ENCODE results near the gene FSTL1. TPM values are rescaled to one million over a fixed set of nuclear protein-coding genes. Genes with fewer than 3 reads are reported as not detected.

Gene FSTL1
- total RNA-seq, 1 experiment from 2014 or later = 20.7 TPM

- ChIA-PET RAD21 (ENCODE audit: low non-redundant PET in 1 of 2, low total read pairs in 2 of 2, uncharacterized antibody in 2 of 2, unreplicated experiment in 2 of 2) (no interaction called here), POLR2A (no interaction called here), CTCF (no interaction called here)
- H3K36me3 ChIP-seq (ENCODE audit: control insufficient read depth in 1 of 2, insufficient read depth in 2 of 2, low read length in 2 of 2) = no peaks in the 10 kb centered on the region
- peaks cover 0 to 11% of the 10 kb centered on the region in 2 experiments; a peak in 1 of 4 replicates for H3K4me1 ChIP-seq (ENCODE audit: control insufficient read depth in 1 of 2, insufficient read depth in 2 of 2, low read length in 2 of 2)
- no peak for TF ChIP-seq FOSL1 (IDR thresholded peaks at IDR 0.05; ENCODE audit: low read depth)
- TF ChIP-seq, protein P1, sequence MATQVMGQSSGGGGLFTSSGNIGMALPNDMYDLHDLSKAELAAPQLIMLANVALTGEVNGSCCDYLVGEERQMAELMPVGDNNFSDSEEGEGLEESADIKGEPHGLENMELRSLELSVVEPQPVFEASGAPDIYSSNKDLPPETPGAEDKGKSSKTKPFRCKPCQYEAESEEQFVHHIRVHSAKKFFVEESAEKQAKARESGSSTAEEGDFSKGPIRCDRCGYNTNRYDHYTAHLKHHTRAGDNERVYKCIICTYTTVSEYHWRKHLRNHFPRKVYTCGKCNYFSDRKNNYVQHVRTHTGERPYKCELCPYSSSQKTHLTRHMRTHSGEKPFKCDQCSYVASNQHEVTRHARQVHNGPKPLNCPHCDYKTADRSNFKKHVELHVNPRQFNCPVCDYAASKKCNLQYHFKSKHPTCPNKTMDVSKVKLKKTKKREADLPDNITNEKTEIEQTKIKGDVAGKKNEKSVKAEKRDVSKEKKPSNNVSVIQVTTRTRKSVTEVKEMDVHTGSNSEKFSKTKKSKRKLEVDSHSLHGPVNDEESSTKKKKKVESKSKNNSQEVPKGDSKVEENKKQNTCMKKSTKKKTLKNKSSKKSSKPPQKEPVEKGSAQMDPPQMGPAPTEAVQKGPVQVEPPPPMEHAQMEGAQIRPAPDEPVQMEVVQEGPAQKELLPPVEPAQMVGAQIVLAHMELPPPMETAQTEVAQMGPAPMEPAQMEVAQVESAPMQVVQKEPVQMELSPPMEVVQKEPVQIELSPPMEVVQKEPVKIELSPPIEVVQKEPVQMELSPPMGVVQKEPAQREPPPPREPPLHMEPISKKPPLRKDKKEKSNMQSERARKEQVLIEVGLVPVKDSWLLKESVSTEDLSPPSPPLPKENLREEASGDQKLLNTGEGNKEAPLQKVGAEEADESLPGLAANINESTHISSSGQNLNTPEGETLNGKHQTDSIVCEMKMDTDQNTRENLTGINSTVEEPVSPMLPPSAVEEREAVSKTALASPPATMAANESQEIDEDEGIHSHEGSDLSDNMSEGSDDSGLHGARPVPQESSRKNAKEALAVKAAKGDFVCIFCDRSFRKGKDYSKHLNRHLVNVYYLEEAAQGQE (IDR thresholded peaks at IDR 0.05; ENCODE audit: low read depth) = no peak
- no peak overlapping the region for H3K9ac ChIP-seq (ENCODE audit: low read length)
- no peaks in the 10 kb centered on the region for H3K27me3 ChIP-seq (ENCODE audit: insufficient read depth, low read length)
- no peaks in the 10 kb centered on the region for H4K20me1 ChIP-seq (ENCODE audit: insufficient read depth)
- H3K27ac ChIP-seq (ENCODE audit: low read depth, low read length) = no peak overlapping the region
- DNase-seq (ENCODE audit: low read depth, low spot score) (no peak), ATAC-seq (no peak)
- intact Hi-C loops (cut with micrococcal nuclease) = no loop called here
- no peaks in the 10 kb centered on the region for H3K9me2 ChIP-seq (ENCODE audit: insufficient read depth)
- no peaks in the 10 kb centered on the region for H3K79me2 ChIP-seq (ENCODE audit: insufficient read depth, low read length)
- H3K4me2 ChIP-seq (ENCODE audit: low read length) = no peak overlapping the region
- no peak overlapping the region for H3K4me3 ChIP-seq (replicated peaks in 1 of 2; ENCODE audit: low read depth in 1 of 2, low read length in 2 of 2)
- H3K9me3 ChIP-seq (ENCODE audit: control insufficient read depth in 1 of 2, insufficient read depth in 1 of 2, low read depth in 1 of 2, low read length in 2 of 2) = peaks cover 5 to 6% of the 10 kb centered on the region in 2 experiments; a peak in 1 of 4 replicates
- no TSS peak for BruUV-seq (replicated peaks)
- H2AFZ ChIP-seq (ENCODE audit: low read depth, low read length, poor library complexity, severe bottlenecking) = no peak overlapping the region
Measured at GRCh38 chr3:120497818-120498217, 47.0 kb upstream of the FSTL1 start.

GRCh38 chr3:120497336-120497735 lies 46.5 kb upstream of the FSTL1 start:
- ATAC-seq (no peak), DNase-seq (ENCODE audit: low read depth, low spot score) (no peak)
- Histone ChIP-seq H2AFZ (ENCODE audit: low read depth, low read length, poor library complexity, severe bottlenecking) (no peak overlapping the region), H3K9me3 (ENCODE audit: control insufficient read depth in 1 of 2, insufficient read depth in 1 of 2, low read depth in 1 of 2, low read length in 2 of 2) (peaks cover 5 to 6% of the 10 kb centered on the region in 2 experiments; a peak in 1 of 4 replicates), H3K27me3 (ENCODE audit: insufficient read depth, low read length) (no peaks in the 10 kb centered on the region), H3K27ac (ENCODE audit: low read depth, low read length) (no peak overlapping the region), H4K20me1 (ENCODE audit: insufficient read depth) (no peaks in the 10 kb centered on the region), H3K4me2 (ENCODE audit: low read length) (no peak overlapping the region), H3K4me3 (replicated peaks in 1 of 2; ENCODE audit: low read depth in 1 of 2, low read length in 2 of 2) (no peak overlapping the region), H3K4me1 (ENCODE audit: control insufficient read depth in 1 of 2, insufficient read depth in 2 of 2, low read length in 2 of 2) (peaks cover 0 to 11% of the 10 kb centered on the region in 2 experiments; a peak in 1 of 4 replicates), H3K36me3 (ENCODE audit: control insufficient read depth in 1 of 2, insufficient read depth in 2 of 2, low read length in 2 of 2) (no peaks in the 10 kb centered on the region), H3K79me2 (ENCODE audit: insufficient read depth, low read length) (no peaks in the 10 kb centered on the region), H3K9ac (ENCODE audit: low read length) (no peak overlapping the region), H3K9me2 (ENCODE audit: insufficient read depth) (no peaks in the 10 kb centered on the region)
- intact Hi-C loops (cut with micrococcal nuclease) = no loop called here
- ChIA-PET POLR2A (no interaction called here), CTCF (no interaction called here), RAD21 (ENCODE audit: low non-redundant PET in 1 of 2, low total read pairs in 2 of 2, uncharacterized antibody in 2 of 2, unreplicated experiment in 2 of 2) (no interaction called here)
- no peak for TF ChIP-seq ZBTB33 (IDR thresholded peaks at IDR 0.05; ENCODE audit: extremely low read depth, insufficient replicate concordance, low read length)
- no peak for TF ChIP-seq SIN3A (IDR thresholded peaks at IDR 0.05; ENCODE audit: low read depth)
- no peak for TF ChIP-seq ZFX (IDR thresholded peaks at IDR 0.05)
- no peak for TF ChIP-seq EGR1 (IDR thresholded peaks at IDR 0.05; ENCODE audit: low read depth)
- TF ChIP-seq, protein P2, sequence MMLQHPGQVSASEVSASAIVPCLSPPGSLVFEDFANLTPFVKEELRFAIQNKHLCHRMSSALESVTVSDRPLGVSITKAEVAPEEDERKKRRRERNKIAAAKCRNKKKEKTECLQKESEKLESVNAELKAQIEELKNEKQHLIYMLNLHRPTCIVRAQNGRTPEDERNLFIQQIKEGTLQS (IDR thresholded peaks at IDR 0.05) = no peak
- no peak for TF ChIP-seq POLR2A (IDR thresholded peaks at IDR 0.05; ENCODE audit: borderline replicate concordance, extremely low read depth, insufficient read depth, insufficient read length)
- TF ChIP-seq MAX (IDR thresholded peaks at IDR 0.05) = no peak
- no peak for TF ChIP-seq ZNF274 (IDR thresholded peaks at IDR 0.05; ENCODE audit: low read depth, low read length)
- TF ChIP-seq CEBPB (IDR thresholded peaks at IDR 0.05; ENCODE audit: low read depth) = no peak
- BruUV-seq (replicated peaks) = no TSS peak

Measured in HCT116 (cell line).